ENCODE data around the gene SLC38A8. TPM values are rescaled to one million over a fixed set of nuclear protein-coding genes. Genes with fewer than 3 reads are reported as not detected.
A peak's percentile ranks its signal among the peaks of the same experiment; 100 is the strongest.

SLC38A8 gene
- total RNA-seq, 1 donor from 2014 or later: not detected

DNA sequence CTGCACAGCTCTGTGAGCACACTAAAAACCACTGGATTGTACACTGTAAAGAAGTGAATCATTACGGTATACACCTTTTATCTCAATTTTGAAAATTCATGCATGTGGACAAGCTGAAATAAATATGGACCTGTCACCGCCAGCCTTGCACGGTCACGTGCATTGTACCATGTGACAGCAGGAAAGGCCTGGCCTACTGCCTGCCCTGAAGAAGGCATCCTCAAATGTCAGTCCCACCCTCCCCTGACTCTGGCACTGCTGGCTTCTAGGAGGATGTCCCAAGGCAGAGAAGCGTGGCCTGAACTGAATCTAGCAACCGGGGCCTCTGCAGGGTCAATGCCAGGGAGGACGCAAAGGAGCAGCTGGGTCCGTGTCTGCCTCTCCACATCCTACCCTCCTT, 34.6 kb downstream of the SLC38A8 start:
- H3K36me3 ChIP-seq (ENCODE audit: control insufficient read depth in 3 of 3, insufficient read depth in 3 of 3, low read length in 3 of 3): no peaks in the 10 kb centered on the region
- H3K9ac ChIP-seq (ENCODE audit: low read depth in 1 of 3, low read length in 3 of 3): no peak overlapping the region
- H3K4me3 ChIP-seq (ENCODE audit: low read length in 3 of 3): peak overlapping the region in 1 of 3 donors; percentile 54
- peaks cover 5 to 9% (median 6%) of the 10 kb centered on the region in 3 donors for H3K27me3 ChIP-seq (ENCODE audit: control insufficient read depth in 3 of 3, insufficient read depth in 3 of 3, low read length in 3 of 3)
- H3K9me3 ChIP-seq (ENCODE audit: control insufficient read depth in 3 of 3, low read length in 3 of 3): no peaks in the 10 kb centered on the region
- H3K27ac ChIP-seq (ENCODE audit: low read depth, low read length): no peak overlapping the region
- H3K4me1 ChIP-seq (ENCODE audit: control insufficient read depth in 3 of 3, insufficient read depth in 3 of 3, low read length in 3 of 3): peaks cover 0 to 8% (median 5%) of the 10 kb centered on the region in 3 donors

DNA sequence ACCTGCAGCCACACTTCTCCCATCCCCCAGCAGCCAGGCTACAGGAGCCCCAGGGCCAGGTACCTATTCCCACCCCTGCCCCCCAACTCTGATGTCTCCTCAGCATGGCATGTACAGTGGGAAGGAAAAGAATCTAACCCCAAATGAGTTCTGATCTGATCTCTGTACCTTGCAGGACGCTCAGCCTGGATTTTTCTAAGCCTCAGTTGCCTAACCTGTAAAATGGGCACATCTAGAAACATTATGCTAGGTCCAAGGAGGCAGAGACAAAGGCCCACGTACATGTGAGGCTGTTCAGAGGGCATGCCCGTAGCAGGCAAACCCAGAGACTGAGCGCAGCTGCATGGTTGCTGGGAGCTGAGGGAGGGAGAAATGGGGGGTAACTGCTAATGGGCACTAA, 35.1 kb downstream of the SLC38A8 start:
- H3K27ac ChIP-seq (ENCODE audit: low read depth, low read length): no peak overlapping the region
- H3K36me3 ChIP-seq (ENCODE audit: control insufficient read depth in 3 of 3, insufficient read depth in 3 of 3, low read length in 3 of 3): no peaks in the 10 kb centered on the region
- peaks cover 0 to 8% (median 5%) of the 10 kb centered on the region in 3 donors for H3K4me1 ChIP-seq (ENCODE audit: control insufficient read depth in 3 of 3, insufficient read depth in 3 of 3, low read length in 3 of 3)
- no peak overlapping the region for H3K4me3 ChIP-seq (ENCODE audit: low read length in 3 of 3)
- H3K9me3 ChIP-seq (ENCODE audit: control insufficient read depth in 3 of 3, low read length in 3 of 3): no peaks in the 10 kb centered on the region
- peaks cover 5 to 9% (median 8%) of the 10 kb centered on the region in 3 donors for H3K27me3 ChIP-seq (ENCODE audit: control insufficient read depth in 3 of 3, insufficient read depth in 3 of 3, low read length in 3 of 3)
- H3K9ac ChIP-seq (ENCODE audit: low read depth in 1 of 3, low read length in 3 of 3): no peak overlapping the region

DNA sequence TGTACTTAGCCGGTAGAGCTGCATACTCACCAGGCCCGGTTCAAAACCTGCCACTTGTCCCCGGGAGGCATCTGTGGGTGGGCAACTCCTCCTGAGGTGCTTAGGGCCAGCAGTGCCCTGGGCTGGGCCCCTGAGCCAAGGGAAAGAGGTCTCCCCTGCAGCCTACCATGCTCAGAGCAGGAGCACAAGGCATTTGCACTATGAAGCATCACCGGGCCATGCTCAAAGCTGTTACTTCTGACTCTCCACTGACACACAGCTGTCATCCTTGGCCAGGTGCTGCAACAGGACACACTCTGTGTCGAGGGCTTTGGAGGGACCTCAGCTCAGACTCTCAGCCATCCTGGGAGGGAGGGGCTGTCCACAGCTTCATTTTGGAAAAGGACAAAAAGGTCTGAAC, 37.2 kb downstream of the SLC38A8 start:
- Histone ChIP-seq H3K9ac (ENCODE audit: low read depth in 1 of 3, low read length in 3 of 3) (no peak overlapping the region), H3K27ac (ENCODE audit: low read depth, low read length) (no peak overlapping the region), H3K4me1 (ENCODE audit: control insufficient read depth in 3 of 3, insufficient read depth in 3 of 3, low read length in 3 of 3) (peaks cover 0 to 8% (median 5%) of the 10 kb centered on the region in 3 donors), H3K27me3 (ENCODE audit: control insufficient read depth in 3 of 3, insufficient read depth in 3 of 3, low read length in 3 of 3) (peaks cover 9 to 14% (median 13%) of the 10 kb centered on the region in 3 donors), H3K36me3 (ENCODE audit: control insufficient read depth in 3 of 3, insufficient read depth in 3 of 3, low read length in 3 of 3) (no peaks in the 10 kb centered on the region), H3K4me3 (ENCODE audit: low read length in 3 of 3) (no peak overlapping the region), H3K9me3 (ENCODE audit: control insufficient read depth in 3 of 3, low read length in 3 of 3) (no peaks in the 10 kb centered on the region)

DNA sequence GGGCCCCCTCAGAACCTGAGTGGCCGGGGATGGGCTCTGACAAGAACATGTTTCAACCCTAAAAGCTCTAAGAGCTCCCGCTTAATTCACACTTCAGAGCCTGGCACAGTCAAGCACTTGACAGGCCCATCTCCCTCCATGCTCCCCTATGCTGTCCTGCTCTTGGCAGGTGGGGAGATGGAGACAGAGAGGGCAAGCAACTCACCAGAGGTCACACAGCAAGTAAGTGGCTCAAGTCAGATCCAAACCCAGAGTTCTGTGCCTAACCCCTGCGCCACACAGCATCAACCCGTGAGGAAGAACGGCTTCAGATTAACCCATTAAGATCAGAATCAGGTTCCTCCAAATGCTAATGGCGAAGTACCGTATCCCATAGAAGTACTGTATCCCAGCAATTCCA, 38.2 kb downstream of the SLC38A8 start:
- Histone ChIP-seq H3K4me1 (ENCODE audit: control insufficient read depth in 3 of 3, insufficient read depth in 3 of 3, low read length in 3 of 3) (peaks cover 0 to 8% (median 5%) of the 10 kb centered on the region in 3 donors), H3K27me3 (ENCODE audit: control insufficient read depth in 3 of 3, insufficient read depth in 3 of 3, low read length in 3 of 3) (peaks cover 9 to 16% (median 13%) of the 10 kb centered on the region in 3 donors), H3K36me3 (ENCODE audit: control insufficient read depth in 3 of 3, insufficient read depth in 3 of 3, low read length in 3 of 3) (no peaks in the 10 kb centered on the region), H3K9ac (ENCODE audit: low read depth in 1 of 3, low read length in 3 of 3) (no peak overlapping the region), H3K27ac (ENCODE audit: low read depth, low read length) (no peak overlapping the region), H3K9me3 (ENCODE audit: control insufficient read depth in 3 of 3, low read length in 3 of 3) (no peaks in the 10 kb centered on the region), H3K4me3 (ENCODE audit: low read length in 3 of 3) (no peak overlapping the region)

DNA sequence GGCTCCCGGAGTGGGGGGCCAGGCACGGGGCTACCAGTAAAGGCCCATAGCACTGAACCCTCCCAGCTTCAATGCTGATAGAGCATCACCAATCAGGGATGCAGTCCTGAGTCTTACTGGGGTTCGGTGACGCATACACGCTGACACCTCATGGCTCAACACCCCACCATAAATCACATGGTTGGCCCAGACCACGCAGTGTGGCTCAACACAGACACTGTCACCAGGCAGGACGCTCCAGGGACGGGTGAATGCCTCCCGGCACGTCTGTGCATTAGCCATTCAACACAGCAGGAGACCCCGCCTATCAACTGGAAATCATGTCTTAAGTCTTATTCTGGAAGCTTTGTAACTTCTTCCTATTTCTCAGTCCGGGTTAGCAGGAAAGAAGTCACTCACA, 39.6 kb downstream of the SLC38A8 start:
- Histone ChIP-seq H3K4me3 (ENCODE audit: low read length in 3 of 3) (no peak overlapping the region), H3K9me3 (ENCODE audit: control insufficient read depth in 3 of 3, low read length in 3 of 3) (no peaks in the 10 kb centered on the region), H3K27me3 (ENCODE audit: control insufficient read depth in 3 of 3, insufficient read depth in 3 of 3, low read length in 3 of 3) (peaks cover 11 to 28% (median 20%) of the 10 kb centered on the region in 3 donors), H3K36me3 (ENCODE audit: control insufficient read depth in 3 of 3, insufficient read depth in 3 of 3, low read length in 3 of 3) (no peaks in the 10 kb centered on the region), H3K9ac (ENCODE audit: low read depth in 1 of 3, low read length in 3 of 3) (no peak overlapping the region), H3K4me1 (ENCODE audit: control insufficient read depth in 3 of 3, insufficient read depth in 3 of 3, low read length in 3 of 3) (peaks cover 0 to 4% (median 0%) of the 10 kb centered on the region in 3 donors), H3K27ac (ENCODE audit: low read depth, low read length) (no peak overlapping the region)

DNA sequence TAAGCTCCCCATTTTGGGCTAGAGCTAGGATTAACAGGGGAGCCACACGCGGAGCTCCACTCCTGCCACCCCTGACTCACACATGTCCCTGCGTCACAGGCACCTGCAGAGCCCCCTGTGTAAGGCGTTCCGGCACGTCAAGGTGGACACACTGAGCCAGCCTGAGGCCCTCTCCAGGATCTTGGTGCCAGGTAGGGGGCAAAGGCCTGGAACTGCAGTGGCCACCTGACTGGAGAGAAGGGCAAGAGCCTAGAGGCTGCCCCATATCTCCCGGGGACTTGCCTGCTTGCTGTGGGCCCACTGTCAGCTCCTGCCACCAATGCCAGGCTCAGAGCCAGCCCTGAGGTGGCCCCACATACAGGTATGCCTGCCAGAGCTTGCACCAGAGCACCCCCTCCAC, 40.9 kb downstream of the SLC38A8 start:
- no peaks in the 10 kb centered on the region for H3K9me3 ChIP-seq (ENCODE audit: control insufficient read depth in 3 of 3, low read length in 3 of 3)
- no peaks in the 10 kb centered on the region for H3K4me1 ChIP-seq (ENCODE audit: control insufficient read depth in 3 of 3, insufficient read depth in 3 of 3, low read length in 3 of 3)
- no peak overlapping the region for H3K9ac ChIP-seq (ENCODE audit: low read depth in 1 of 3, low read length in 3 of 3)
- no peak overlapping the region for H3K4me3 ChIP-seq (ENCODE audit: low read length in 3 of 3)
- H3K27ac ChIP-seq (ENCODE audit: low read depth, low read length): no peak overlapping the region
- H3K27me3 ChIP-seq (ENCODE audit: control insufficient read depth in 3 of 3, insufficient read depth in 3 of 3, low read length in 3 of 3): peaks cover 6 to 31% (median 26%) of the 10 kb centered on the region in 3 donors
- no peaks in the 10 kb centered on the region for H3K36me3 ChIP-seq (ENCODE audit: control insufficient read depth in 3 of 3, insufficient read depth in 3 of 3, low read length in 3 of 3)

DNA sequence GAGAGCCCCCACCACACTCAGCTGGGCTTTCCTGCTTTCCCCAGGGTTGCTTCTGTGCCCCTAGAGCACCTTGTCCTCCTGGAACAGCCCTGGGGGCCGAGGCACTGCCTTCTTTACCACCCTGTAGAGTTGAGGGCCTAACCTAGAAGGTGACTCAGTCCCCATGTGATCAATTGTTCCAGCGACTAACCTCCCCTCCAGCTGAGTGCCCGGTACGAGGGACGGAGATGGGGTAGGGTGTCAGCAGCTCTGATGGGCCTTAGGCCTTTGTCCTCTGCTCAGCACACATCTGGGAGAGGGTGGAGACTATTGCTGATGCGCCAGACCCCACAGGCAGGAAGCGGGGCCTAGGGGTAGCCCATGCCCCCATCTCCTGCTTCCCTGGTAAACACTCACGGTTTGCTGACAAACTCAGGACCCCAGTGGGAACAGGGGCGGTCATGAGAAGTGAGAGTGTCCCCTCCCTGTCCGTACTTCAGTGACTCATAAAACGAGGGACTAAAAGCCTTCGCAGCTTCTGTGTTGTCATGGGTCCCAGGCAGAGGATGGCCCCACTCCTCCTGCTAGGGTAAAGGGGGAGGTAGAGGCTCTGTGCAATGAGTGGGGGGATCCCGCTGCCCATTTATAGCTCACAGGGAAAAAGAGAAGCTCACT, 41.5 kb downstream of the SLC38A8 start:
- no peaks in the 10 kb centered on the region for H3K36me3 ChIP-seq (ENCODE audit: control insufficient read depth in 3 of 3, insufficient read depth in 3 of 3, low read length in 3 of 3)
- no peak overlapping the region for H3K4me3 ChIP-seq (ENCODE audit: low read length in 3 of 3)
- no peak overlapping the region for H3K9ac ChIP-seq (ENCODE audit: low read depth in 1 of 3, low read length in 3 of 3)
- peaks cover 11 to 37% (median 28%) of the 10 kb centered on the region in 3 donors for H3K27me3 ChIP-seq (ENCODE audit: control insufficient read depth in 3 of 3, insufficient read depth in 3 of 3, low read length in 3 of 3)
- no peaks in the 10 kb centered on the region for H3K9me3 ChIP-seq (ENCODE audit: control insufficient read depth in 3 of 3, low read length in 3 of 3)
- no peaks in the 10 kb centered on the region for H3K4me1 ChIP-seq (ENCODE audit: control insufficient read depth in 3 of 3, insufficient read depth in 3 of 3, low read length in 3 of 3)
- H3K27ac ChIP-seq (ENCODE audit: low read depth, low read length): no peak overlapping the region

DNA sequence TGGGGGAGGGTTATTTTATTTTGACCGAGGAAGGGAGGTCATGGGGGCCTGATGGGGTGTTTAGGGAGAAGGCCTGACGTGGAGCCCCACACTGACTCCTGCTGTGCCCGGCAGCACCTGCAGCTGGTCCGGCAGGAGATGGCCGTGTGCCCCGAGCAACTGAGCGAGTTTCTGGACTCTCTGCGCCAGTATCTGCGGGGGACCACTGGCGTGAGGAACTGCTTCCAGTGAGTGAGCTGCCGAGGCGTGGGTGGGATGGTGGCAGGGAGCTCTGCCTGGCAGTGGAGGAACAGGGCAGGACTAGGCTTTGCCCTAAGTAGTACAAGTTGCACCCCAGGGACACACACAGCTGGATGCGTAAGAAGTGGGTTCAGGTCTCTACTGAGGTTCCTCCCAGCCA, 44.5 kb downstream of the SLC38A8 start:
- no peak overlapping the region for H3K4me3 ChIP-seq (ENCODE audit: low read length in 3 of 3)
- H3K9ac ChIP-seq (ENCODE audit: low read depth in 1 of 3, low read length in 3 of 3): no peak overlapping the region
- H3K36me3 ChIP-seq (ENCODE audit: control insufficient read depth in 3 of 3, insufficient read depth in 3 of 3, low read length in 3 of 3): no peaks in the 10 kb centered on the region
- H3K27me3 ChIP-seq (ENCODE audit: control insufficient read depth in 3 of 3, insufficient read depth in 3 of 3, low read length in 3 of 3): peaks cover 11 to 38% (median 31%) of the 10 kb centered on the region in 3 donors
- H3K27ac ChIP-seq (ENCODE audit: low read depth, low read length): no peak overlapping the region
- no peaks in the 10 kb centered on the region for H3K9me3 ChIP-seq (ENCODE audit: control insufficient read depth in 3 of 3, low read length in 3 of 3)
- peaks cover 1 to 6% (median 3%) of the 10 kb centered on the region in 3 donors for H3K4me1 ChIP-seq (ENCODE audit: control insufficient read depth in 3 of 3, insufficient read depth in 3 of 3, low read length in 3 of 3)

DNA sequence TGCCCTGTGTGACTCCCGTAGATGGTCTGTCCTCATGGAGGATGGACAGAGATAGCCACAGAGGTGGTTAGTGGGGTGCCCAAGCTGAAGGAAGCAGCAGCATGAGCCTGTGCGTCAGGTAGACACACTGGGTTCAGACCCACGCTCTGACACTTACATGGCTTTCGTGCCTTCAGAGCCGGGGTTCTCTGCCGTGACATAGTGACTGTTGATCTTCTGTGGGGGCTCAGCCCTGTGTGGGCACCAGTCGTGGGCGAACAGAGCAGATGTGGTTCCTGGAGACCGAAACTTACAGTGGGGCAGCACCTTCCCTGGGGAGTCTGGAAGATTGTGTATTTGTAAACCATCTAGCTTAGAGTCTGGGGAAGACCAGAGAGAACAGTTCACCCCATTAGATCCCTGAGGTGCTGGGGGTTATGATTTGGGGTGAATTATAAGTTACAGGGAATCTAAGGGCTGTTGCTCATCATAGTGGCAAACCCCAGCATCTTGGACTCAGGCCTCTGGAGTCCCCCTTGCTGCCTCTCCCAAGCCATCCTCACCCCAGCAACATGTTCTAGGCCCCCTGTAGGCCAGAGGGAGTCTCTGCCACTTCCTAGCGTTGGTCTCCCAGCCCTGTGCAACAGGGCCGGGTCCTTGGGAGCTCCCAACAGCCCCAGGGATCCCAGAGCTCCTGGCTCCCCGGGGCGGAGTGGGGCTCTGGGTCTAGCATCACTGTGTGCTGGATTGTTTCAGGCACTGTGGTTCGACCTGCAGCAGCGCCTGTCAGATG, 45.9 kb downstream of the SLC38A8 start:
- Histone ChIP-seq H3K36me3 (ENCODE audit: control insufficient read depth in 3 of 3, insufficient read depth in 3 of 3, low read length in 3 of 3) (no peaks in the 10 kb centered on the region), H3K9ac (ENCODE audit: low read depth in 1 of 3, low read length in 3 of 3) (no peak overlapping the region), H3K4me1 (ENCODE audit: control insufficient read depth in 3 of 3, insufficient read depth in 3 of 3, low read length in 3 of 3) (peaks cover 8 to 15% (median 10%) of the 10 kb centered on the region in 3 donors), H3K4me3 (ENCODE audit: low read length in 3 of 3) (no peak overlapping the region), H3K27me3 (ENCODE audit: control insufficient read depth in 3 of 3, insufficient read depth in 3 of 3, low read length in 3 of 3) (peaks cover 11 to 38% (median 26%) of the 10 kb centered on the region in 3 donors), H3K27ac (ENCODE audit: low read depth, low read length) (no peak overlapping the region), H3K9me3 (ENCODE audit: control insufficient read depth in 3 of 3, low read length in 3 of 3) (no peaks in the 10 kb centered on the region)

DNA sequence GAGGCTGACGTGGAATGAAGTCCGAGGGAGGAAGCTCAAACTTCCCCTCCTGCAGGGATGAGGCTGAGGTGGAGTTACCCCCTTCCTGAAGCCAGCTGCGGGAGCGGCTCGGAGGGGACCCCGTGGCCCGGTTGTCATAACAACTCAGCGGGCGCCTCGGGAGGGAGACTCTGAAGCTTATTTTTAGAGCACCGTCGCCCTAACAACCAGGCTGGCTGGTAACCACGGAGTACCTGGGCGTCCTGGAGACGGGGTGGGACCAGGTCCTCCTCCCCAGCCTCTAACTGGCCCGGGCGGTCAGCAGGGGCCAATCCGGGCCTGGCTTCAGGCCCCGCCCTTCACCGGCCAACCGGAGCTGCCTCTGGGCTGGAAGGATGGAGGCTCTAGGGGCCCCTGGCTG, 46.8 kb downstream of the SLC38A8 start:
- Histone ChIP-seq H3K27ac (ENCODE audit: low read depth, low read length) (no peak overlapping the region), H3K9me3 (ENCODE audit: control insufficient read depth in 3 of 3, low read length in 3 of 3) (no peaks in the 10 kb centered on the region), H3K4me1 (ENCODE audit: control insufficient read depth in 3 of 3, insufficient read depth in 3 of 3, low read length in 3 of 3) (peaks cover 8 to 15% (median 10%) of the 10 kb centered on the region in 3 donors), H3K9ac (ENCODE audit: low read depth in 1 of 3, low read length in 3 of 3) (no peak overlapping the region), H3K27me3 (ENCODE audit: control insufficient read depth in 3 of 3, insufficient read depth in 3 of 3, low read length in 3 of 3) (peaks cover 11 to 33% (median 22%) of the 10 kb centered on the region in 3 donors), H3K4me3 (ENCODE audit: low read length in 3 of 3) (no peak overlapping the region), H3K36me3 (ENCODE audit: control insufficient read depth in 3 of 3, insufficient read depth in 3 of 3, low read length in 3 of 3) (no peaks in the 10 kb centered on the region)

All from skeletal muscle tissue (tissue), 4 donors.